HG02870 (cell line): ENCODE data around the gene ANKRD36.
"Not testable (repeated sequence)": the region's sequence is repeated elsewhere in the genome, so short reads cannot be mapped to it uniquely, and the experiment has no call there.

Experiments
- ATAC-seq: cut with Tn5 transposase; IDR thresholded peaks from one replicate; pipeline ENCODE4 v1.9.1; 2021; ENCODE audit warnings: mild to moderate bottlenecking, moderate library complexity; ENCODE audit not compliant: unreplicated experiment

ANKRD36 gene

DNA sequence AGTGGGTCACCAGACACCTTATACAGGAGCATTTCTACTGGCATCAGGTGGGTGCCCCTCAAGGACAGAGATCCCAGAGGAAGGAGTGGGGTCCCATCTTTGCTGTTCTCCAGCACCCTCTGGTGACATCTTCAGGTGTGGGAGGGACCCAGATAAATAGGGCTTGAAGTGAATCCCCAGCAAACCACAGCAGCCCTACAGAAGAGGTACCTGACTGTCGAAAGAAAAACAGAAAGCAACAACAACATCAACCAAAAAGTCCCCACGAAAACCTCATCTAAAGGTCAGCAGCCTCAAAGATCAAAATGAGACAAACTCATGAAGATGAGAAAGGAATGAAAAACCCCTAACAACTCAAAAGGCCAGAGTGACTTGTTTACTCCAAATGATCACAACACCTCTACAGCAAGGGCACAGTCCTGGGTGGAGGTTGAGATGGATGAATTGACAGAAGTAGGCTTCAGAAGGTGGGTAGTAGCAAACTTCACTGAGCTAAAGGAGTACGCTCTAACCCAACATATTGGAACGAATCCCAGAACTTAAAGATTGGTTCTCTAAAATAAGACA is 163.4 kb downstream of the ANKRD36 start:
- ATAC-seq, result not testable (repeated sequence)

DNA sequence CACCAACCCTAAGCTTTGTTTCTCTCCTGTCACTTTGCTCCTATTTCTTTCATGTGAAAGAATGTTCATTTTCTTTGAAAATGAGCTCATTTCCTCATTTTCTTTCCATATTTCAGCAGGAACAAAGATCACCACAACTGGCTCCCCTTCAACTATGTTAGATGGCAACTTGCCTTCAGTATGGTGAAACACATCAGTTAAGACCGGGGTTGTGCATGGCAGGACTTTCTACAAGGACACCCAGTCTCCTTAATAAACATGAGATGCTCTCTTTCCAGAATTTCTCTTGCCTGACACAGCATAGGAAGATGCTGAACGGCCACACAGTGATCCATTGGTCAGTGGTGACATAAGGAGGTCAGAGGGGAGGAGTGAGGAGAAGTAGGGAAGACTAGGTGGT is 172.2 kb downstream of the ANKRD36 start:
- ATAC-seq, result not testable (repeated sequence)

DNA sequence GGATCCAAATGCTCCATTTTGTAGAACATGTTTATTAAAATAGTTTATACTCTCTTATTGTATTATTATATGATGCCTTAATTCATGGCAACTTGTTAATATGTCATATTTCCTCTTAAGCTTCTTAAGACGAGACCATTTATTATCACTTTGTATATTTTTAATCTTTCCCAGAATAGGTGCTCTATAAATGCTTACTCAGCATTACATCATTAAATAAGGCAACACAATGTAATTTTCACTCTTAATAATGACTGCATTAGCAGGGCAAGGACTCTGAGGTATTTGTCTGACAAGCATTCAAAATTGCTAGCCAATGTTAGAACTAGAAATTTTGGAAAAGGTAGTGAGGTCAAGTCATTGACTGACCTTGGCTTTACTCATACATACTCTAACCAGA is 180.7 kb downstream of the ANKRD36 start:
- not testable (repeated sequence) for ATAC-seq
